CD4-positive, alpha-beta memory T cell (primary cell): ENCODE results near the gene KIF1C. TPM values are rescaled to one million over a fixed set of nuclear protein-coding genes. Genes with fewer than 3 reads are reported as not detected.

ENCODE experiments used
- CTCF ChIA-PET: fragments of 350-600 bp; sonication (Branson Sonifier 250); formaldehyde crosslinking; loops from one replicate; lab custom pipeline; 2021; ENCODE audit warnings: inconsistent platforms; ENCODE audit not compliant: partially characterized antibody; lab: Charles Lee
- POLR2A ChIA-PET: fragments of 350-600 bp; sonication (Branson Sonifier 250); formaldehyde crosslinking; loops from one replicate; lab custom pipeline; 2021; ENCODE audit not compliant: partially characterized antibody; lab: Charles Lee
- DNase-seq, 5 donors: peaks; one replicate each; pipeline versions ENCODE4 v3.0.0 to v3.0.0-alpha.2; 2020 to 2022; ENCODE audit warnings: mixed read lengths in 1 of 5
- H3K27ac ChIP-seq: one replicate; pipeline ENCODE4 v1.7.0; 2013; ENCODE audit warnings: low read depth, low read length
- H3K27me3 ChIP-seq: 2 replicates; pipeline ENCODE4 v1.7.0; 2013; ENCODE audit warnings: mild to moderate bottlenecking, low read length, moderate library complexity; ENCODE audit not compliant: insufficient read depth
- H3K36me3 ChIP-seq: 2 replicates; pipeline ENCODE4 v1.7.0; 2013; ENCODE audit warnings: mild to moderate bottlenecking, low read length, moderate library complexity; ENCODE audit not compliant: insufficient read depth
- H3K4me1 ChIP-seq: 2 replicates; pipeline ENCODE4 v1.7.0; 2013; ENCODE audit warnings: mild to moderate bottlenecking, low read length, moderate library complexity; ENCODE audit not compliant: insufficient read depth
- H3K4me3 ChIP-seq, 2 donors: one replicate each; pipeline ENCODE4 v1.7.0; 2013; ENCODE audit warnings: low read length in 2 of 2, mild to moderate bottlenecking in 1 of 2
- H3K9me3 ChIP-seq, 2 donors: one replicate each; pipeline ENCODE4 v1.7.0; 2013; ENCODE audit warnings: low read length in 2 of 2, control low read depth in 1 of 2; ENCODE audit not compliant: control insufficient read depth in 1 of 2
- H3K27ac Mint-ChIP-seq, 7 donors: one replicate each; pipeline ENCODE4 v1.8.0; 2020 to 2021; ENCODE audit warnings: mixed read lengths in 7 of 7, mild to moderate bottlenecking in 6 of 7, inconsistent platforms in 3 of 7, moderate library complexity in 3 of 7
- H3K27me3 Mint-ChIP-seq, 2 donors: one replicate each; pipeline ENCODE4 v1.8.0; 2020 to 2021; ENCODE audit warnings: mixed read lengths in 2 of 2
- H3K36me3 Mint-ChIP-seq, 2 donors: one replicate each; pipeline ENCODE4 v1.8.0; 2020 to 2021; ENCODE audit warnings: mixed read lengths in 2 of 2, inconsistent platforms in 1 of 2, mild to moderate bottlenecking in 1 of 2
- H3K4me1 Mint-ChIP-seq, 4 donors: one replicate each; pipeline ENCODE4 v1.8.0; 2020 to 2021; ENCODE audit warnings: mixed read lengths in 4 of 4, mild to moderate bottlenecking in 1 of 4
- H3K4me3 Mint-ChIP-seq, 8 donors: one replicate each; pipeline ENCODE4 v1.8.0; 2020 to 2021; ENCODE audit warnings: mixed read lengths in 8 of 8, mild to moderate bottlenecking in 7 of 8, moderate library complexity in 6 of 8, inconsistent platforms in 3 of 8
- H3K9me3 Mint-ChIP-seq, 8 donors: one replicate each; pipeline ENCODE4 v1.8.0; 2020 to 2021; ENCODE audit warnings: mixed read lengths in 8 of 8, mild to moderate bottlenecking in 5 of 8, inconsistent platforms in 3 of 8, moderate library complexity in 1 of 8
- intact Hi-C: fragments of 100-400 bp; cut with micrococcal nuclease; formaldehyde crosslinking; loops from one replicate; pipeline ENCODE4 v1.15.1; 2023
- polyA plus RNA-seq, 2 donors: library from polyadenylated mRNA; unstranded; fragments of 300-500 nt; fragmentation: Illumina TruSeq; gene quantifications; one replicate each; pipeline ENCODE4 v1.2.3, GENCODE V29; 2021
- total RNA-seq, 2 experiments: library from RNA; stranded (reverse); gene quantifications; one replicate each; pipeline ENCODE4 v1.2.3, GENCODE V29; 2021

Gene KIF1C
- total and polyA plus RNA-seq, 4 experiments from 2014 or later: 1.8 to 36.9 (median 20.3) TPM

DNA sequence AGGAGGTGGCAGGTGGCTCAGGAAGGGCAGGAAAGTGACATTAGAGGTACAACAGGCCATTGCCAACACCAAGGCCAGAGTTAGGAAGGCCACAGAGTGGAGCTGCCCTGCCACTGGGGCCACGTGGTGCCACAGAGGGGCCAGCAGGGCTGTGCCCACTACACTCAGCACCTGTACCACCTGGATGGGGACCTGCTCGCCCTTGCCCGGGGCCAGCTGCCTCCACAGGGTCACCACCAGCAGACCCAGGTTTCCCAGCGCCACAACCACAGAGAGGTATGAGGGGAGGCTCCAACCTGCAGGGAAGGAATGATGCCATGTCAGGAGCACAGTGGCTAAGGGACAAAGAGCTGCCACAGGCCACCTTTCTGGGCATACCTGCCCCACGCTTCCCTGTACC, 36.3 kb downstream of the KIF1C start:
- no peak overlapping the region for H3K27ac ChIP-seq
- no peak overlapping the region for H3K4me3 ChIP-seq
- H3K27me3 ChIP-seq: no peaks in the 10 kb centered on the region
- peaks cover 25% of the 10 kb centered on the region for H3K4me1 ChIP-seq
- no peaks in the 10 kb centered on the region for H3K9me3 ChIP-seq
- intact Hi-C loops: no loop called here
- Mint-ChIP-seq H3K9me3 (peaks cover 0 to 3% (median 0%) of the 10 kb centered on the region in 8 donors), H3K27ac (peak overlapping the region in 1 of 7 donors; percentile 38), H3K4me3 (no peak overlapping the region), H3K36me3 (no peaks in the 10 kb centered on the region), H3K4me1 (peaks cover 11 to 38% (median 20%) of the 10 kb centered on the region in 4 donors), H3K27me3 (no peaks in the 10 kb centered on the region)
- DNase-seq: no peak
- ChIA-PET CTCF (interaction anchor here (1.2 to 11.2 kb wide), 5 partner anchors 8 to 125 kb away, joined by 4 to 271 read pairs (median 6); no protein-coding TSS in a partner anchor), POLR2A (interaction anchor here (0.8 to 9.5 kb wide), 4 partner anchors 13 to 45 kb away, joined by 3 to 146 read pairs (median 4); partner anchors contain the start of genes INCA1, KIF1C and ZFP3)
- H3K36me3 ChIP-seq: no peaks in the 10 kb centered on the region

DNA sequence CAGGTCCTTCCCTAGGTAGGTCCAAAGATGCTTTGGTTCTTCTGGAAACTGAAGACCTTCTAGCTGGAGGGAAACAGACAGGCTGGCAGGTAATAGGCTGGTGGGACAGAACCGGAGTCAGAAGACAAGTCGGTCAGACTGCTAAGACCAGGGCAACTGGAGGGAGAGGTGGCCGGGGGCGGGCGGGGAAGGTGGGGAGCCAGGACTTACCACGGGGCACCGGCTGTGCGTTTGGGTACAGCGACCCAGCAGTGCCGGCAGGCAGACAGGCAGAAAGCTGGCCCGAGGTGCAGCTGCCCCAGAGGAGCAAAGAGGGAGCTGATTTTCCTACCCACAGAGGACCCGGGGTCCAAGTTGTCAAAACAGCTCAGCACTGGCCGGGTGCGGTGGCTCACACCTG, 36.9 kb downstream of the KIF1C start:
- peak overlapping the region in 1 of 7 donors; percentile 38 for H3K27ac Mint-ChIP-seq
- no peaks in the 10 kb centered on the region for H3K36me3 ChIP-seq
- peaks cover 12 to 40% (median 21%) of the 10 kb centered on the region in 4 donors for H3K4me1 Mint-ChIP-seq
- H3K9me3 ChIP-seq: no peaks in the 10 kb centered on the region
- no peak for DNase-seq
- H3K4me1 ChIP-seq: peaks cover 25% of the 10 kb centered on the region
- intact Hi-C loops: no loop called here
- H3K4me3 ChIP-seq: no peak overlapping the region
- H3K27me3 ChIP-seq: no peaks in the 10 kb centered on the region
- peaks cover 0 to 3% (median 0%) of the 10 kb centered on the region in 8 donors for H3K9me3 Mint-ChIP-seq
- ChIA-PET CTCF (interaction anchor here (0.9 to 11.2 kb wide), 7 partner anchors 8 to 126 kb away, joined by 3 to 271 read pairs (median 6); no protein-coding TSS in a partner anchor), POLR2A (interaction anchor here (1.2 to 9.5 kb wide), 3 partner anchors 13 to 44 kb away, joined by 4 to 146 read pairs (median 5); partner anchors contain the start of gene ZFP3)
- no peak overlapping the region for H3K4me3 Mint-ChIP-seq
- H3K27me3 Mint-ChIP-seq: no peaks in the 10 kb centered on the region
- H3K27ac ChIP-seq: no peak overlapping the region
- H3K36me3 Mint-ChIP-seq: no peaks in the 10 kb centered on the region

DNA sequence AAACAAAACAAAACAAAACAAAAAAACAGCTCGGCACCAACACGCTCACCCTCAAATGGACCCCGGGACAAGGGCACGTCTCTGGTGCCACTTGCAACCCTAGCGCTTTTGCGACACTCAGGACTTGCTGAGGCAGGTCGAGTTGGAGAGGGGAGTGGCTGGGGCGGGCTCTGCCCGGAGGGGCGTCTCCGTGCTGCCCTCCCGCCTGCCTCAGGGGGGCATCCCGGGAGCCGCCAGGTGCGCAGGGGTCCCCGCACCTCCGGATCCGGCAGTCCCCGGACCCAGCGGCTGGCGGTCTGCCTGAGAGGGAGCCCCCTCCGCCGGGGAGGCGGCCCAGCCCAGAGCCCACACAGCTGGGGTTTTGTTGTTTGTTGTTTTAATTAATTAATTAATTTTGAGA, 37.6 kb downstream of the KIF1C start, which contains the start of gene SLC52A1:
Gene SLC52A1 (minus strand): TSS at position 112 of the 400 bp plus-strand sequence. CDS start 820 bp downstream, outside the sequence.
- no peak within 1 kb of the TSS for H3K27ac ChIP-seq
- H3K4me3 ChIP-seq: no peak within 1 kb of the TSS
- H3K27me3 ChIP-seq: no peaks in the 10 kb centered on the region
- H3K4me1 Mint-ChIP-seq: peaks cover 16 to 45% (median 24%) of the 10 kb centered on the region in 4 donors
- peak within 1 kb of the TSS in 1 of 7 donors; percentile 38 for H3K27ac Mint-ChIP-seq
- no peaks in the 10 kb centered on the region for H3K9me3 ChIP-seq
- peak within 1 kb of the TSS in 1 of 8 donors; percentile 26 for H3K4me3 Mint-ChIP-seq
- POLR2A ChIA-PET: interaction anchor here (1.4 to 9.5 kb wide), 2 partner anchors 12 to 26 kb away, joined by 5 to 146 read pairs; no protein-coding TSS in a partner anchor
- peaks cover 26% of the 10 kb centered on the region for H3K4me1 ChIP-seq
- H3K27me3 Mint-ChIP-seq: no peaks in the 10 kb centered on the region
- CTCF ChIA-PET: interaction anchor here (0.9 to 11.2 kb wide), 7 partner anchors 9 to 126 kb away, joined by 3 to 271 read pairs (median 6); no protein-coding TSS in a partner anchor
- intact Hi-C loops: no loop called here
- no peaks in the 10 kb centered on the region for H3K36me3 ChIP-seq
- H3K36me3 Mint-ChIP-seq: no peaks in the 10 kb centered on the region
- H3K9me3 Mint-ChIP-seq: peaks cover 0 to 3% (median 0%) of the 10 kb centered on the region in 8 donors
- no peak for DNase-seq

DNA sequence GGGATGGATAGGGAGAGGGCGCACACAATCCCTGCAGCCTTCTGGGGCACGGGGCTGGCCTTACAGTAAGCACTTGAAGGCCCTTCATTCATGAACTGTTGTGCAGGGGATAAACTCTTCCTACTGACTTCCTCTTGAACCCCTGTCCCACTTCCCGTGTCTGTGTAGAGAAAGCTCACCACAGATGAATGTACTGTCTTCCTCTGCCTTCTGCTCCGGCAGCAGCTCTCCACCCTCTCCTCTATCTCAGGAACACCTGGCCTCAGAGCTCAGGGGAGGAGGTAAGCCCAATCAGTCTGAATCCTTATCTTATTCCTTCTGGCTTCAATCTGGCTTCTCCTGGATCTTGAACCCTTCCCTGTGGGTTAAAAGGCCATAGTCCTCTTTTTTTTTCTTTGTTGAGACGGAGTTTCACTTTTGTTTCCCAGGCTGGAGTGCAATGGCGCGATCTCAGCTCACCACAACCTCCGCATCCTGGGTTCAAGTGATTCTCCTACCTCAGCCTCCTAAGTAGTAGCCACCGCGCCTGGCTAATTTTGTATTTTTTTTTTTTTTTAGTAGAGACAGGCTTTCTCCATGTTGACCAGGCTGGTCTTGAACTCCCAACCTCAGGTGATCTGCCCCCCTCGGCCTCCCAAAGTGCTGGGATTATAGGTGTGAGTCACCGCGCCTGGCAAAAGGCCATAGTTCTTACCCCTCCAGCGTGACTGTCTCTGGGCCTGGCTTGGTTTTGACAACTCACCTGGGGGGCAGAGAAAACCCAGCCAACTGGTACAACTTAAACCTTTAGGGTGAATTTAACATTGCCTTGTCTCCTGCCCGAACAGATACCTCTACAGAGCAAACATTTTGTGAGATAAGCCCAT, 44.6 kb downstream of the KIF1C start:
- peak overlapping the region; percentile 54 for H3K27ac ChIP-seq
- peaks cover 57% of the 10 kb centered on the region for H3K4me1 ChIP-seq
- Mint-ChIP-seq H3K9me3 (no peaks in the 10 kb centered on the region), H3K4me3 (peak overlapping the region; percentile 86 to 96 (median 92)), H3K27me3 (no peaks in the 10 kb centered on the region), H3K4me1 (peaks cover 33 to 69% (median 53%) of the 10 kb centered on the region in 4 donors), H3K27ac (peak overlapping the region; percentile 83 to 97 (median 95)), H3K36me3 (peaks cover 0 to 1% of the 10 kb centered on the region in 2 donors)
- intact Hi-C loops: loop anchor here (2.0 kb wide), 1 partner anchor 20 kb away; no protein-coding TSS in a partner anchor
- ChIA-PET CTCF (interaction anchor here (1.0 to 10.9 kb wide), 4 partner anchors 9 to 19 kb away, joined by 3 to 127 read pairs (median 6); no protein-coding TSS in a partner anchor), POLR2A (interaction anchor here (0.8 to 1.8 kb wide), 12 partner anchors 9 to 95 kb away, joined by 3 to 8 read pairs (median 4); partner anchors contain the start of genes INCA1, KIF1C and SPAG7)
- DNase-seq: peak in 4 of 5 donors; percentile 26 to 42 (median 34)
- H3K4me3 ChIP-seq: peak overlapping the region; percentile 49 to 65
- no peaks in the 10 kb centered on the region for H3K36me3 ChIP-seq
- no peaks in the 10 kb centered on the region for H3K27me3 ChIP-seq
- H3K9me3 ChIP-seq: no peaks in the 10 kb centered on the region

DNA sequence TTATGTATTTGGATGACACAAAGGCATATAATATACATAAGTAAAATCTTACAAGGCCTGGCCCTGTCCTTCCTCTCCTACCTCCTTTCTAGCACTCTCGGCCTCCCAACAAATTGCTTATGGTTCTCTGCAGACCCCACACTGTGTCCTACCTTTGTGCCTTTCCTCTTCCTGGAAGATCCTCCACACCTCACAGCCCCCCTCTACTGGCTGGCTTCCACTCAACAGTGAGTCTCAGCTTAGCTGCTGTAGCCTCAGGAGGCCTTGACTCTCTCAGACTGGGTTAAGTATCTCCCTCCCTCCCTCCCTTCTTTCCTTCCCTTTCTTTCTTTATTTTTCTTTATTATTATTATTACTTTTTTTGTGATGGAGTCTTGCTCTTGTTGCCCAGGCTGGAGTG, 45.8 kb downstream of the KIF1C start:
- peak overlapping the region; percentile 80 to 96 (median 92) for H3K4me3 Mint-ChIP-seq
- H3K27me3 Mint-ChIP-seq: no peaks in the 10 kb centered on the region
- no peak for DNase-seq
- POLR2A ChIA-PET: interaction anchor here (7.9 kb wide), 1 partner anchor 11 kb away, joined by 146 read pairs; the partner anchor contains the start of gene SLC52A1
- no peaks in the 10 kb centered on the region for H3K9me3 Mint-ChIP-seq
- H3K9me3 ChIP-seq: no peaks in the 10 kb centered on the region
- H3K27ac Mint-ChIP-seq: peak overlapping the region; percentile 59 to 97 (median 95)
- no peak overlapping the region for H3K27ac ChIP-seq
- H3K4me1 ChIP-seq: peaks cover 68% of the 10 kb centered on the region
- H3K4me3 ChIP-seq: no peak overlapping the region
- CTCF ChIA-PET: interaction anchor here (10.9 kb wide), 1 partner anchor 13 kb away, joined by 127 read pairs; no protein-coding TSS in a partner anchor
- peaks cover 41 to 78% (median 61%) of the 10 kb centered on the region in 4 donors for H3K4me1 Mint-ChIP-seq
- H3K36me3 ChIP-seq: no peaks in the 10 kb centered on the region
- no peaks in the 10 kb centered on the region for H3K27me3 ChIP-seq
- H3K36me3 Mint-ChIP-seq: peaks cover 1 to 3% of the 10 kb centered on the region in 2 donors
- intact Hi-C loops: loop anchor here (2.0 kb wide), 1 partner anchor 19 kb away; no protein-coding TSS in a partner anchor

DNA sequence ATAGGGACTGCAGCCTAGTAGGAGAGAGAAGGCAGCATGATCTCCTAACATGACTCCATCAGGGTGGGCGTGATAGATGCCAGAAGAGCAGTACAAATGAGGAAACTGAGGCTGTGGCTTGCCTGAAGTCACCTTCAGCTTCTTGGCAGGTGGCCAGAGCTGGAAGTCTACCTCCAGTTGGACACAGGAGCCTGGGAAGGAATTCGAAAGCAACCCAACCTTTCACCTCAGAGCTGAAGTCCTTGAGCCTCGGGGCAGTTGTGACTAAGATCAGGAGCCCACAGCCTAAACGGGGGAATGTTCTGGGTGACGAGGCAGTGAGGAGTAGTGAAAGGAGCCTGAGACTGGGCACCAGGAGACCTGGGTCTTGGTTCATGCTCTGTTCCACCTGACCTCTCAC, 46.9 kb downstream of the KIF1C start:
- intact Hi-C loops: no loop called here
- H3K4me1 ChIP-seq: peaks cover 79% of the 10 kb centered on the region
- no peaks in the 10 kb centered on the region for H3K27me3 Mint-ChIP-seq

More for the DNA sequence above, 46.9 kb downstream of the KIF1C start:
- no peaks in the 10 kb centered on the region for H3K9me3 ChIP-seq
- Mint-ChIP-seq H3K4me3 (peak overlapping the region in 6 of 8 donors; percentile 10 to 80 (median 21)), H3K4me1 (peaks cover 46 to 85% (median 68%) of the 10 kb centered on the region in 4 donors), H3K27ac (peak overlapping the region in 5 of 7 donors; percentile 57 to 93 (median 90)), H3K36me3 (peaks cover 4 to 6% of the 10 kb centered on the region in 2 donors), H3K9me3 (no peaks in the 10 kb centered on the region)
- no peak overlapping the region for H3K27ac ChIP-seq
- no peak overlapping the region for H3K4me3 ChIP-seq
- POLR2A ChIA-PET: interaction anchor here (2.0 to 7.9 kb wide), 2 partner anchors 12 to 58 kb away, joined by 8 to 146 read pairs; partner anchors contain the start of gene SLC52A1
- no peak for DNase-seq
- no peaks in the 10 kb centered on the region for H3K27me3 ChIP-seq
- CTCF ChIA-PET: interaction anchor here (1.6 to 10.9 kb wide), 5 partner anchors 9 to 64 kb away, joined by 4 to 127 read pairs (median 7); partner anchors contain the start of gene SLC52A1
- no peaks in the 10 kb centered on the region for H3K36me3 ChIP-seq
